GM19452 (cell line): ENCODE data around the gene SETBP1.

Source experiments
- ATAC-seq: cut with Tn5 transposase; IDR thresholded peaks from one replicate; pipeline ENCODE4 v1.9.1; 2021; ENCODE audit not compliant: unreplicated experiment

The SETBP1 gene

GRCh38 chr18:44680273-44681075 is at the start of gene SETBP1:
Gene SETBP1 (plus strand): TSS chr18:44680888. CDS start chr18:44701347, 20,459 bp downstream.
- ATAC-seq = peak; percentile 24

DNA sequence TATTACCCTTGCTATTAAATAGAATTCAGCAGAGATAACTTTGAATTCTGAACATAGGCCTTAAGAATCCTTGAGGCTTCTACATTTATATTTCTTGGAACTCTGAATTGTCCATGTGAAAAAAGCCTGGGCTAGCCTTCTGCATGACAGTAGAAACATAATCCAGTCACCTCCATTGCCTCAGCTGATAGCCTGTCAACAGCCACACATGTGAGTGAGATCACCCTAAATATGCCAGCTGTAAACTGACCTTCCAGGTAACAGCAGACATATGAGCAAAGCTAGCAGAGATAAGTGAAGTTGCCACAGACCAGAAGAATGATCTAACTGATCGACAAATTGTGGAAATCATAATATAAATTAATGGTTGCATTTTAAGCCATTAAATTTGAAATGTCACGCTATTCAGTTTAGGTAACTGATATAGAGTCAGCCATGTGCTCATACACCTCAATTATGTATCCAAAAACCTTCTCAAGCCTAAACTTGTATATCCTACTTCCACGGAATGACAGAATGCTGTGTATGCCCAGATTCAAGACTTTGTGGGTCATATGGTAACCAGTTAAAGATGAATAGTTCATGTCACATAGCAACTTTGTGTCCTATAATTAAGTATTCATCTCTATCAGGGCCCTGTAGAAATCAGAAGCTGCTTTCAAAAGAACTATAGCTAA is 48.1 kb upstream of the SETBP1 start:
- no peak for ATAC-seq

DNA sequence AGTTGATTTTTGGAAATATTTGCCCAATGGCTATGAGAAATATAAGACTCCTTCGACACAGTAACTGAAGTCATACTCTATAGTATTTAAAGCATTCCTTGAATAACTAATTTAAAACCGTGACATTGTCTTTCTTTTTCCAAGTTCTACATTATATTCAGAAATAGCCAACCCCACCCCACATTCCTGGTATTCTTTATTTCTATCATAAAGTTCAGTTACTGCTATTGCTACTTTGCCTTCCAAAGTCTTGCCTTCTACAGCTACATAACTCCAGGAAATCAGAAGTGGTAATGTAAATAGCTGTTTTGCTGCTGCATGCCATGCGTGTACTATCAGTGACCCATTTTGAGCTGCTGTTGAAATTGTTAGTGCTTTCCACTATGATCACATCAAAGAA is 45.1 kb upstream of the SETBP1 start:
- ATAC-seq = no peak

DNA sequence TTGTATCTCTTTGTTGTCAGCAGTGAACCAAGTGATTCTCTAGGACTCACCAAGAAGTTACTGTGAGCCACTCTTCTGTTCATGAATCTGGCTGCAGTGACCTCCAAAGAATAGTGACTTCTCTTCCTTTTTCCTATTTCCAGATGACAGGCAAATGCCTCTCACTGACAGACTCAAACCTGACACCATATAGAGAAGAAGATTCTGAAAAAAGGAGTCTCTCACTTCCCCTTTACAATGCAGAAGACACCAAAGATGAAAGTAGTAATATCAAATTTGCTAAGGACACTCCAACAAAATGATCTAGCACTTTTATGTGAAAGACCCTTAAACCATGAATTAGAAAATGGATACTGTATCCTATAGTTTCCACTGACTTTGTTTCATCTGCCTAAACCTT is 44.4 kb upstream of the SETBP1 start:
- peak; percentile 61 for ATAC-seq

DNA sequence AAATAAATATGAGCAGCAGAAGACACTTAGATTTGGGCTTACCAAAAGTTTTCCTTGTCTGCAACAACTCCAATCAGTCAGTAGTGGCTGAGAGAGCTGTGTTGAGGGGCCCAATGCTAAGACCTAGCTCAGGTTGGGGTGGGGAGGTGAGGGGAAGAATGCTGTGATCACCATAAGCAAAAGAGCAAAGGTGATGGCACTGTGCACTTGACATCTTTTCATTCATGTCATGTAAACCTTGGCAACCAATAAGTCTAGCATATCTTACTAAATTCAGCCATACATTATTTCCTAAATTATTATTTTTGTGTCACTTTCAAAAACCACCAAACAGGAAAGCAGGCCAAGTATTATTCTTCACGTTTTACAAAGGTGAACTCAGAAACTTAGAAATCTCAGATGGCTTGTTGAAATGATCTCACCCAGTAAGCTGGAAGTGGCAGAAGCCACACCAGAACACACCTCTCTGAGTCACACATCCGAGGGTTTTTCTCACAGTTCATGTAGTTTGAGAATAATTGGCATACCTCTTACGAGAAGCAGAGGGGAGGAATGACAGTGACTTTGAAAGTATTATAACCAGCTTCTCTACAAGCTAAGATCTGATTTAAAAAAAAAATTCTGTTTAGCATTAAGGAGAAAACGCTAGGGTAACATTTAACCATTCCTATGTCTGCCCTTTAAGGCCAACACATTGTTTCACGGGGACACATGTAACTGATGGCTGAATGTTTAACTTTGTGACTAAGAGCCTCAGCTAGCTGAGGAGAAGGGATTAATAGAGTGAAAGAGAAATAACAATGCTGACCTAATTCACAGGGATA is 43.3 kb upstream of the SETBP1 start:
- peak; percentile 75 for ATAC-seq

DNA sequence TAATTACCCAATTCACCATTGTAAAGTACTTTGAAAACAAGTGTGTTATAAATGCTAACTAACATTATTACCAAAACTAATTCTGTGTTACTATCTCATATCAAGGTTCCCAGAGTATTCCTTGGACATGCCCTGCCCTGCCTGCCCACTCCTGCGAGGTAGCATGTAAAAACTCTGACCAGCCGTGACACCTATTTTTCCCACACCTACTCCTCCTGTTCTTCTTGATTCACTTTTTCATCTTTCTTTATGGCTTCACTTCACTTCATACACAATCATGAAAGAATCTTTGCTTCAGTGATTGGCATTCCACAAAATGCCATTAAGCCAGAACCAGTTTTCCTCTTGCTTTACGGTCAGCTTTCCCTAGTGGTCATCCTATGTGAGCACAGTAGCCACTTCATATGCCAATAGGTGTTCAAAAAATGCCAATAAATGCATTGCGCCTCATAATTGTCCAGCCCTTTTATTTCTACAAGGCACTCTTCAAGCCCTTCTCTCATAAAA is 42.6 kb upstream of the SETBP1 start:
- no peak for ATAC-seq

GRCh38 chr18:44638811-44639210 is 41.9 kb upstream of the SETBP1 start:
- no peak for ATAC-seq

GRCh38 chr18:44643004-44643403 is 37.7 kb upstream of the SETBP1 start:
- no peak for ATAC-seq

DNA sequence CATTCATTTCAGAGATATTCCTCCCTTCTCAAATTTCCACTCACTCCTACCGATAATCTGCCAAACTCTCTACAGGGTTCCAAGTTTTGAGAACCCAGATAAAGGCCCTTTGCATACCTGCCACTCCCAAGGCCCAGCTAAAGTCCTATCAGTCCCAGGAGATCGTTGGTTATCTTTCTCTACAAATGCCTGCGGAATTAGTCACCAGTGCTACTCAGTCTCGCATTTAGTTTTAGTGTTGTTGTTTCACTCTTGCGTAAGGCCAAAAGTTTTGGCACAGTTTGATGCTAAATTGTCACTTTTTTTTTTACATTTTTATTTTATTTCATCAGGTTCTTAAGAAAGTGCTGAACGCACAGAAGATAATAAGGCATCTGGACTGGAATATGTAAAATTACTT is 29.2 kb upstream of the SETBP1 start:
- no peak for ATAC-seq

DNA sequence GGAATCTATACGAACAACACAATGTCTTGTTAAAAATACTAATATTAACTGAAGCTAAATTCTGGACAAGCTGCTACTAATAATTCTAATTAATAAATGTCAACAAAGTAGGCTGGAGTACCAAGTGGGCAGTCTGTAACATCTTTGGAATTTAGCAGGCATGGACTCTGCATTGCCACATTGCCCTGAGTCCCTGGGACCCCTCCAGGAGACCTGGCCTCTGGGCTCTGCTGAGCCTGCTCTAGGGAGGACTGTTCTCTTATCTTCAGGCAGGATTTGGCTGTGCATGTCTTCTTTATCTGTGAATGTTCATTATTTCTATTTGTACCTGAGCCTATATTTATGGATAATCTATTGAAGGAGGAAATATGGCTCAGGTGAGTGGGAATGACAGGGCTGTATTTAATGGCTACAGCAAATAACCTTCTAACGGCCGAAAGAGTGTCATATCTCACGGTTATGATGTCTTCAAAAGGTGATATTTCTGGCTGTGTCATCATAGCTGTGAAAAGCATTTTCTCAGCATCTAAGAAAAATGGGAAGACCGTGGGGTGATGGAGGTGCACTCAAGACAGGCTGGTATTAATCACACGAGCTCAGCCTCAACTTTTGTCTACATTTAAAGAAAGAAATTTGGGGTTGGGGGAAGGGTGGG is 28.6 kb upstream of the SETBP1 start:
- ATAC-seq = no peak

- no peak for ATAC-seq
These were observed 28.0 kb upstream of the SETBP1 start for GRCh38 chr18:44652722-44653121.

- ATAC-seq = no peak
These were observed 26.1 kb upstream of the SETBP1 start for GRCh38 chr18:44654573-44654972.

DNA sequence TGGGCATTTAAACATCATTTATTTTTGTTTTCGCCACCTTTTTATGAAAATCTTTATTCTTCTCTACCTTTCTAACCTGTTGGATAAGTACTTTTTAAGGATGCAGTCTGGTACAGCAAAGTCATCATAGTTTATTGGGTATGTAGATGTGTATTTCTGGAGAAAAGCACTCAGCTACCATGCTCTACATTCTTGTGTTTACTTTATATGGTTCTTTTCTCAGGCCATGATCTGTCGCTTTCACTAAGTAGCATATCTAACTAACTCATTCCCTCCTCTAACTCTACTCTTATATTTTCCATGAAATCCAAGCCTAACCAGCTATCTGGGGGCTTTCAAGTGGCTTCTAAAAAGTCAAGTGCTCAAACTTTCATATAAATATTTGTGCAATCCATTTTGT is 25.3 kb upstream of the SETBP1 start:
- ATAC-seq = no peak

DNA sequence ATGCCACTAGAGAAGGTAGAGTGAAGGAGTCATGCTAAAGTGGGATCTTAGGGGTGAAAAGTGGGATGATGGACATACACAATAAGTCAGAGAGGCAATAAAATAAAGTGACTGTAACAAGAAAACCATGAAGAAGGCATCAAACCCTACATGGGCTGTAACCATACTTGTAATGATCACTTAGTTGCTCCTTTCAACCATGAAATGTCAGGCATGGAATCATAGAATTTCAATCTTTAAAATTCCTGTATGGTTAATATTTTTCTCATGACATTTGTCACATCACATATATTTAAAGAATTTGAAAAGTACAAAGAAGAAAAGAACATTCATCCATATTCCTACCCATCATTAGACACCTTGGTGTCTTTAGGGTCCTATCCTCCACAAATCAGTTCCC is 20.9 kb upstream of the SETBP1 start:
- ATAC-seq = no peak

GRCh38 chr18:44668270-44668975 is 12.3 kb upstream of the SETBP1 start:
- ATAC-seq = no peak

DNA sequence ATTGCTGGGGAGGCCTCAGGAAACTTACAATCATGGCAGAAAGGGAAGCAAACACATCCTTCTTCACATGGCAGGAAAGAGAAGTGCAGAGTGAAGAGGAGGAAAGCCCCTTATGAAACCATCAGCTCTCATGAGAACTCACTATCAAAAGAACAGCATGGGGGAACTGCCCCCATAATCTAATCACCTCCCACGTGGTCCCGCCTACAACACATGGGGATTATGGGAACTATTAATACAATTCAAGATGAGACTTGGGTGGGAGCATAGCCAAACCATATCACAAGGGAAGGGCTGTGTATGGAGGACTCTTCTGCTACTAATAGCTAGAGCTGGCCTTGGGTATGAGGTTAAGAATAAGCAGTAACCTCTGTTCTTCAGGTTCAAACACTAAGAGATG is 8.8 kb upstream of the SETBP1 start:
- no peak for ATAC-seq

- ATAC-seq = no peak
These were observed 8.2 kb upstream of the SETBP1 start for GRCh38 chr18:44672506-44672905.

DNA sequence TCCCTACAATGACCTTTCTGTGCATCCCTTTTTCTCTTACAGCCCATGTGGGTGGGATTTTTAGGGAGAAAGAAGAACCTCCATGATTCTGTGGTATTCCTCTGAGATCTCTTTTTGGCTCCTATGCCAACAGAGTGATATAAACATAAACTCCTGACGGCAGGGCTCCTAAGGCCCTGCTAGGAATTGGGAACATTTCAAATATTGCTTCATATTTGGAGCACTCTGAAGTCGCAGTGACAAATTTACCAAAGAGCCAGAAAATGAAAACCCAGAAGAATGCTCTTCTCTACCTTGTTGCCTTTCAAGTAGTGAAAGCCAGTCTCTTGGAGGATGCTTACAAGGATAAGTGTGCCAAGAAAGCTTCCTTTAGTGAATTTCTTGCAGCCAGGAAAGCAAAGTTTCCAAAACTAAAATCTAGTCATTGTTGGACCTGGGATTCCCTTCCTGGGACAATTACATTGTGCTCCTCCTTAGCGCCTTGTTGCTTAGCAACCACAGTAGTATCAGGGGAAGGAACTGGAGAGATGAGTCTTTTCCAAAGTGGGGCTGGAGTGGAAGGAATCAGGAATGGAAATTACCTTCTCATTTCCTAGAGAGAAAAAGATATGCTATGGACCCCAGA is 7.3 kb upstream of the SETBP1 start:
- ATAC-seq = no peak

DNA sequence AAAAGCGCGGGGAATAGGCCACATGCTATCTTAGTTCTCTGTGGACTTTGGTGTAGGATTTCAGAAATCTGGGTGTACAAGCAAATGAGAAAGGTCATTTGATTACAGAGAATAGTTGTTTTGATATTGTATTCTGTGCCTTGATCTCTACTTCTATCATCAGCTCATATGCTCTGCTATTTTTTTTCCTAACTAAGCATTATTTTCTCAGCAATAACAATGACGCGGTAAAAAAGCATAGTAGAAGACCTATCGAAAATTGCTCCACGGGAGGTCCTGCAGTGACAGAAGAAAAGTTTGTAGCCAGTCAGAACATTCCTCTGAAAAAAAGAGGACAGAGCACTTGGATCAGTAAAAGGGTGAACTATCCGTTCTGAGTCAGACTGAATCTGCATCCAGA is 2.8 kb upstream of the SETBP1 start:
- ATAC-seq = no peak

GRCh38 chr18:44678725-44679055 is 2.0 kb upstream of the SETBP1 start:
- no peak for ATAC-seq
